H1 (cell line): Measurements from ENCODE around the gene MACROD1. TPM values are rescaled to one million over a fixed set of nuclear protein-coding genes. Genes with fewer than 3 reads are reported as not detected.

Experiments used
- BACH1 ChIP-seq: IDR thresholded peaks from 2 replicates; pipeline ENCODE4 v1.6.1; 2012; ENCODE audit warnings: low read length, improper control_type of control experiment
- CHD7 ChIP-seq: fragments of 300-600 bp; sonication (generic); IDR thresholded peaks from 2 replicates; pipeline ENCODE4 v1.7.1; 2012; ENCODE audit warnings: low read length, moderate library complexity, mild to moderate bottlenecking, inconsistent platforms; ENCODE audit not compliant: insufficient replicate concordance
- EZH2 ChIP-seq: fragments of 200-600 bp; sonication (generic); IDR thresholded peaks from 2 replicates; pipeline ENCODE4 v1.7.1; 2012; ENCODE audit warnings: low read depth, mild to moderate bottlenecking, moderate library complexity, low read length, inconsistent platforms; ENCODE audit not compliant: severe bottlenecking
- KDM5A ChIP-seq: fragments of 200-600 bp; IDR thresholded peaks from 2 replicates; pipeline ENCODE4 v1.7.1; 2012; ENCODE audit warnings: mild to moderate bottlenecking, low read length, inconsistent platforms, mixed read lengths
- PHF8 ChIP-seq: fragments of 200-600 bp; sonication (generic); conservative IDR thresholded peaks from 2 replicates; pipeline ENCODE4 v1.7.1; 2012; ENCODE audit warnings: low read depth, mild to moderate bottlenecking, inconsistent platforms, low read length, moderate library complexity
- POLR2A ChIP-seq, 2 experiments: IDR thresholded peaks; 1 replicate in 1 of 2; 2 replicates in 1 of 2; pipeline ENCODE4 v1.6.1; 2011; ENCODE audit warnings: low read depth in 2 of 2, low read length in 2 of 2, mild to moderate bottlenecking in 2 of 2; ENCODE audit errors: control extremely low read depth in 1 of 2
- SP4 ChIP-seq: IDR thresholded peaks from 2 replicates; pipeline ENCODE4 v1.6.1; 2012; ENCODE audit warnings: low read length, inconsistent platforms
- TAF1 ChIP-seq: IDR thresholded peaks from 2 replicates; pipeline ENCODE4 v1.6.1; 2011; ENCODE audit warnings: mild to moderate bottlenecking, low read depth, low read length
- YY1 ChIP-seq: IDR thresholded peaks from 2 replicates; pipeline ENCODE4 v1.6.1; 2011; ENCODE audit warnings: low read depth, mild to moderate bottlenecking, low read length
- polyA plus RNA-seq, 7 experiments: library from polyadenylated mRNA; depleted of rRNA in 3 of 7; stranded (reverse) in 5 of 7; unstranded in 2 of 7; fragments of >200 nt in 5 of 7; fragments of 200-250 nt in 2 of 7; gene quantifications; 1 replicate in 5 of 7; 2 replicates in 1 of 7; 4 replicates in 1 of 7; pipeline versions ENCODE4 v1.2.1 to v1.2.3, GENCODE V29; 2011 to 2013; ENCODE audit warnings: missing spikeins in 2 of 7, mixed read lengths in 2 of 7
- total RNA-seq: library from RNA; stranded (reverse); fragmentation: NEBNext Ultra II Directional; extraction: Animal tissue kit (Norgen Biotek cat#: 25700); gene quantifications from 2 replicates; pipeline ENCODE4 v1.2.1, GENCODE V29; 2021

The MACROD1 gene
- total and polyA plus RNA-seq, 2 of the 8 experiments (the other 6 are each of a cell fraction or from before 2014, with no cell fraction given) = 19.5 to 34.1 TPM

GRCh38 chr11:64092761-64093136 is 73.2 kb downstream of the MACROD1 start (continued):
- TF ChIP-seq CHD7 (no peak), POLR2A (IDR thresholded peaks at IDR 0.05; ENCODE audit: control extremely low read depth in 1 of 2, low read depth in 2 of 2, low read length in 2 of 2) (no peak), KDM5A (no peak), SP4 (no peak), EZH2 (no peak), PHF8 (no peak), TAF1 (no peak), BACH1 (no peak), YY1 (no peak)
